Dendritic cell treated with granulocyte-macrophage colony-stimulating factor and Interleukin-4, amounts not matched to agents 40 ng/mL and 50 ng/mL, for 4 days (primary cell): ENCODE measurements around the gene RASEF.

Experiments used
- H3K27ac Mint-ChIP-seq: one replicate; pipeline ENCODE4 v1.8.0; 2022; ENCODE audit warnings: mild to moderate bottlenecking, mixed read lengths
- H3K27me3 Mint-ChIP-seq: one replicate; pipeline ENCODE4 v1.8.0; 2022; ENCODE audit warnings: mild to moderate bottlenecking, mixed read lengths
- H3K36me3 Mint-ChIP-seq: one replicate; pipeline ENCODE4 v1.8.0; 2022; ENCODE audit warnings: low read depth, mixed read lengths
- H3K4me1 Mint-ChIP-seq: one replicate; pipeline ENCODE4 v1.8.0; 2022; ENCODE audit warnings: low read depth, mixed read lengths
- H3K4me3 Mint-ChIP-seq: one replicate; pipeline ENCODE4 v1.8.0; 2022; ENCODE audit warnings: mild to moderate bottlenecking, moderate library complexity, mixed read lengths
- H3K9me3 Mint-ChIP-seq: one replicate; pipeline ENCODE4 v1.8.0; 2022; ENCODE audit warnings: mixed read lengths
- intact Hi-C: fragments of 100-400 bp; cut with micrococcal nuclease; formaldehyde crosslinking; loops from one replicate; pipeline ENCODE4 v1.15.0; 2022

Gene RASEF

DNA sequence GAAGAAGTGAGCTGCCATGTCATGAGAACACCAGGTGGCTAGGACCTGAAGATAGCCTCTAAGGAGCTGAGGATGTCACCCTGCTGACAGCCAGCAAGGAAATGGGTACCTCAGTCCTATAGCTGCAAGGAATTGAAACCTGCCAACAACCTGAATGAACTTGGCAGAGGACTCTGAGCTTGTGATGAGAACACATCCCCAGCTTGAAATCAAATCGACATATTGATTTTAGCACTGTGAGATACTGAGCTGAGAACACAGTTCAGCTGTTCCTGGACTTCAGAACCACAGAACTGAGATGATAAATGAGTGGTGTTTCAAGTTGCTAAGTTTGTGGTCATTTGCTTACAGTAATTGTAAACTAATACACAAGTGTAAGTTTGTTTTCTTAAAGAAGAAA is 5.5 kb upstream of the RASEF start:
- Mint-ChIP-seq H3K9me3 (peaks cover 9% of the 10 kb centered on the region), H3K27ac (no peak overlapping the region), H3K4me1 (no peaks in the 10 kb centered on the region), H3K4me3 (no peak overlapping the region), H3K27me3 (peaks cover 18% of the 10 kb centered on the region), H3K36me3 (no peaks in the 10 kb centered on the region)
- intact Hi-C loops, result no loop called here

DNA sequence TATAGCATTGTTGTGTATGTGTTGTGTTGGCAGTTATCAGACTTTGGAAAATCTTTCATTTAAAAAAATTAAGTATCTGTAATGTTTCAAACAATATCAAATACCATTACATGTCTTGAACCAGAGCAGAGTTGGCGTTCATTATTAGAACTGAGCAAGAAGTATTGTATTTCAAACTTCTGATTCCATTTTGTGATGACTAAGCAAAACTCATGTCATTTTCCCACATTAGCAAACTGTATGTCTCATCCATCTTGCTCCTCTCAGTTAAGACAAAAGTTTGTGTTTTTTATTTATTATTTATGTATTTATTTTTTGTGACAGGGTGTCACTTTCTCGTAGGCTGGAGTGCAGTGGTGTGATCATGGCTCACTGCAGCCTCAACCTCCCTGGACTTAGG is 4.6 kb upstream of the RASEF start:
- no peaks in the 10 kb centered on the region for H3K36me3 Mint-ChIP-seq
- H3K4me1 Mint-ChIP-seq, result no peaks in the 10 kb centered on the region
- peaks cover under 1% of the 10 kb centered on the region for H3K9me3 Mint-ChIP-seq
- H3K27me3 Mint-ChIP-seq, result peaks cover 25% of the 10 kb centered on the region
- intact Hi-C loops, result no loop called here
- no peak overlapping the region for H3K4me3 Mint-ChIP-seq
- H3K27ac Mint-ChIP-seq, result no peak overlapping the region

DNA sequence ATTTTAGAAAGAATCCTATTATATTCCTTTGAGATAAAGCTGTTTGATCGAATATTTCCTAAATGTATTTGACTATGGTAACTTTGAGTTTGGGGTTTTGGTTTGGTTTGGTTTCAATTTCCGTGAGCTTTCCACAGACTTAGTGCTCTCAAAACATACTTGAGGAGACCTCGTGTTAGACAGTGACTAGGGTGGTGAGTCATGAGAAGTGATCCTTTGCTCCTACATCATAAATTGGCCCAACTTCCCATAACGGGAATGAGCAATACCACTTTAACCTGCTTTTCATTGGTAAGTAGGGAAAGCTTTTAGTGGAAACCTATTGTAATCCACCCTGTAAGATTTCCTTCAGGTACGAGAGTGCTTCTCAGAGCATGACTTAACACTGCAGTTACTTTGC is 3.8 kb upstream of the RASEF start:
- Mint-ChIP-seq H3K4me1 (no peaks in the 10 kb centered on the region), H3K9me3 (no peaks in the 10 kb centered on the region)

DNA sequence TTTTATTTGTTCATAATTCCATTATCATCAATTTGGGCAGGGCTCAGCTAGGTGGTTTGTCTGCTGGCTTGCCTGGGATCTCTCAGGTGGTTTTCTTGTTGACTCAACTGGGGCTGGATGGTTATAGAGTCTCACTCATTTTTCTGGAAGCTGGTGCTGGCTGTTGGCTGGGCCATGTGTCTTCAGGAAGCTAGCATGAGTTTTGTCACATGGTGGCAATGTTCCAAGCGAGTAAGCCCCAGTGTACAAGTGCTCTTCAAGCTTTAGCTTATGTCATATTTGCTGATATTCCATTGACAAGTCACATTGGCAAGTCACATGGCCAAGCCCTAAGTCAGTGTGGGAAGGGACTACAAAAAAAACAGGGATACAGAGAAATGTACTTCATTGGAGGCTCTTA is 2.3 kb upstream of the RASEF start:
- Mint-ChIP-seq H3K4me3 (no peak overlapping the region), H3K27me3 (peaks cover 47% of the 10 kb centered on the region), H3K4me1 (no peaks in the 10 kb centered on the region), H3K36me3 (no peaks in the 10 kb centered on the region), H3K27ac (no peak overlapping the region), H3K9me3 (no peaks in the 10 kb centered on the region)
- intact Hi-C loops, result no loop called here

More for the DNA sequence above, 3.8 kb upstream of the RASEF start:
- Mint-ChIP-seq H3K36me3 (no peaks in the 10 kb centered on the region), H3K4me3 (no peak overlapping the region), H3K27me3 (peaks cover 33% of the 10 kb centered on the region), H3K27ac (no peak overlapping the region)
- intact Hi-C loops, result no loop called here

DNA sequence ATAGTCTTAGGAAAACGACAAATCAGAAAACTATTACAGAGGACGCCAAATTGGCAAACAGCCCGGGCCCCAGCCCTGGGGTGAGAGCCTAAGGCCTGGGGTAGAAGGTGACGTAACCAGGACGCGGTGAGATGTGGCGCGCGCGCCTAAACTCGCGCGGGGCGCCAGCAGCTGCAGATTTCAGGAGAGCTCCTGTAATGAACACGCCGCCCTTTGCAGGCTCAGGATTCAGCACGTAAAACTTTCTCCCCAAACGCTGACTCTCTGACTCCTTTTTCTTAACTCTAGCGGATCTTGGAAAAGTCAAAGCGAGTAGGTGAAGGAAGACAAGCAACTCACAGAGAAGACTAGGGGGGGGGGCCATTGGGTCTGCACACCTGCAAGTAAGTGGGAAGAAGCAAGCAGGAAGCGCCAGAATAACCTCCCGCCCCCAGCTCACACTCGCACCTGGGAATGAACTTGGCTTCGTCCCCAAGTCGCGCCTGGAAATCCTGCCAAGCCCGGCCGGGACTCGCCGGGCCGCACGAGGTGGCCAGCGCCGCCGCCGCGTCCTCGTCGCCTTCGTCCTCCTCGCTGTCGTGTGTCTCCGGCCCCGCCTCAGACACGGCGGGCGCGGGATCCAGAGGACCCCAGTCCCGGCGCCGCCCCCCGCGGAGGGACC is 822 bp downstream of the RASEF start:
- Mint-ChIP-seq H3K4me1 (no peaks in the 10 kb centered on the region), H3K4me3 (no peak overlapping the region), H3K27ac (no peak overlapping the region), H3K27me3 (peaks cover 53% of the 10 kb centered on the region), H3K9me3 (no peaks in the 10 kb centered on the region), H3K36me3 (no peaks in the 10 kb centered on the region)
- intact Hi-C loops, result no loop called here

DNA sequence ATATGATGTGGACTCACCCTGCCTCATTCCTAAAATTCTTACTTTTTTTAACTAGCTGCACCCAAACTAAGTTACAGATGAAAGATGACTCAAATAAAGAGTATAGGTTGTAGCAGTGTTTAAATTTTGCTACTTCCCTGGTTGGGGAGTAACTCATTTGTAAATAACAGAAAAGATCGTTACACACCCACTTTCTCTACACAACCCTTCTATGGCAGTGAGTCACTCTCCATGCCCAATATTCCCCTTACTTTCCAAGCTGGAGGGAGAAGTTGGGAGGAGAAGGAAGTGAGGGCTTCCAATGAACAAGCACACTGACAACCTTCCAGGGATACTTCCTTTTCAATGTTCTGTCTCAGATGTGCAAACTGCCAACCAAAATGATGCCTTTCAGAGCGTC is 1.9 kb downstream of the RASEF start:
- Mint-ChIP-seq H3K4me3 (no peak overlapping the region), H3K4me1 (no peaks in the 10 kb centered on the region), H3K27ac (no peak overlapping the region), H3K36me3 (no peaks in the 10 kb centered on the region), H3K9me3 (peaks cover 2% of the 10 kb centered on the region), H3K27me3 (peaks cover 53% of the 10 kb centered on the region)
- intact Hi-C loops, result no loop called here

DNA sequence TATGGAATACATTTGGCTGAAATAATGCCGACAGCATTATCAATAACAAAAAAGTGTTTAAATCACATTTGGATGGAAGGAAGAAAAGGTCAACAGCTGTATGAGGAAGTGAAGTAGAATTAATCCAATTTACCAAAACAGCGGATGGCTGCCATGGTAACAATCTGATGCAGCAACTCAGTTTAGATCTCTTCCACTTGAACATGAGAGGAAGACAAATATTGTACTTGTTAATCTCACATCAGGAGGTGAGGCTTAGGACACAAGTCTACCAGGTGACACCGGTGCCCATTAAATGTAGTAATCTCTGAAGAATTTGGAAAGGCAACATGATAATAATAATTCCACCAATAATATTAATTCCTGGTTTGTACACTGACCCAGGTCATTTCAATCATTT is 2.4 kb downstream of the RASEF start:
- Mint-ChIP-seq H3K4me1 (no peaks in the 10 kb centered on the region), H3K4me3 (no peak overlapping the region), H3K27ac (no peak overlapping the region), H3K27me3 (peaks cover 50% of the 10 kb centered on the region), H3K36me3 (no peaks in the 10 kb centered on the region), H3K9me3 (peaks cover 7% of the 10 kb centered on the region)
- intact Hi-C loops, result no loop called here

DNA sequence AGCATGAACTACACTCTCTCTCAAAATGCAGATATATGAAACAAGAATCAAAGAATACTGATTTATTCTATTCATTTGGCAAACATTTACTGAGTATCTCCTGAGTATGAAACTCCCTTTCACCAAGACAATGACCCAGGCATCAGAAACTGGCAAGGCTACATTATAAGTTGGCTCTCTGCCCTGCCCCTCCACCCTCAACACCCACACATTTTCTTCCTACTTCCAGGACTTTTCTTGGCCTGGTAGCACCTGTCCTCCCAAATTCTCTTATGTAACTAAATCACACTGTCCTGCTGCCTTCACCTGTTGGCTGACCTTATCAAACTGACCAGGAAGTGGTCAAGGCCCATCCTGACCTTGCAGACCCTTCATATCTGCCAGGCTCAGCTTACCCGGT is 3.5 kb downstream of the RASEF start:
- Mint-ChIP-seq H3K27me3 (peaks cover 42% of the 10 kb centered on the region), H3K9me3 (peaks cover 12% of the 10 kb centered on the region), H3K4me3 (no peak overlapping the region), H3K27ac (no peak overlapping the region), H3K36me3 (no peaks in the 10 kb centered on the region), H3K4me1 (no peaks in the 10 kb centered on the region)
- intact Hi-C loops, result no loop called here

DNA sequence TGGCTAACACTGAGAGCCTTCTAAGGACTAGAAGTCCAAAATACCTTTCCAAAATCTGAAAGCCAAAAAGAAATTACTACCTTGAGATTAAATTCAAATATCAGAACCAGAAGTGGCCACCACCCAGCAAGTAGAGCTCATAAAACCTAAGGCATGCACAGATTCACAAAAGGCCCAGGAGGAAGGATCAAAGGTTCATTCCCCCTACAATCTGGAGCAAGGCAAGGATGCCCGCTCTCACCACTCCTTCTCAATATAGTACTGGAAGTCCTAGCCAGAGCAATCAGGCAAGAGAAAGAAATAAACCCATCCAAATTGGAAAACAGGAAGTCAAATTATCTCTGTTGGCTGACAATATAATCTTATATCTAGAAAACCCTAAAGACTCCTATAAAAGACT is 6.0 kb downstream of the RASEF start:
- Mint-ChIP-seq H3K4me1 (no peaks in the 10 kb centered on the region), H3K4me3 (no peak overlapping the region), H3K27ac (no peak overlapping the region), H3K9me3 (peaks cover 12% of the 10 kb centered on the region), H3K27me3 (peaks cover 21% of the 10 kb centered on the region), H3K36me3 (no peaks in the 10 kb centered on the region)
- intact Hi-C loops, result no loop called here

DNA sequence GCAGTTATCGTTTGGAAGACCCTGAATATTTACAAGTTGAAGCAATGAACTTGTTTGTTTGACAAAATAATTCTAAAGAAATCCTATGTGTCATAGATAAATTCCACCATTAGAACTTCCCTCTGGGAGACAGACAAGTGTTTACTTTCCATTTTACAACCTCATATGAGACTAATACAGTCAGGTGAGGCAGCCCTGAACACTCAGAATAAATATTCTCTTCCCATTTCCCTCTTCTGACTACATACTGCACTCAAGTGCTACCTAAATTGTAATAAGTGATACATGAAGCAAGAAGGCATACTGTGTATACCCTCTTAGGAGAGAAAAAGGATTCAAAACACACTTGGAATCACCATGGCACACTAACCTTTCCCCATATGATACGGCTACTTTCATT is 6.8 kb downstream of the RASEF start:
- no peaks in the 10 kb centered on the region for H3K36me3 Mint-ChIP-seq
- intact Hi-C loops, result no loop called here
- peaks cover 14% of the 10 kb centered on the region for H3K27me3 Mint-ChIP-seq
- no peaks in the 10 kb centered on the region for H3K4me1 Mint-ChIP-seq
- H3K27ac Mint-ChIP-seq, result no peak overlapping the region
- no peak overlapping the region for H3K4me3 Mint-ChIP-seq
- H3K9me3 Mint-ChIP-seq, result peaks cover 12% of the 10 kb centered on the region

DNA sequence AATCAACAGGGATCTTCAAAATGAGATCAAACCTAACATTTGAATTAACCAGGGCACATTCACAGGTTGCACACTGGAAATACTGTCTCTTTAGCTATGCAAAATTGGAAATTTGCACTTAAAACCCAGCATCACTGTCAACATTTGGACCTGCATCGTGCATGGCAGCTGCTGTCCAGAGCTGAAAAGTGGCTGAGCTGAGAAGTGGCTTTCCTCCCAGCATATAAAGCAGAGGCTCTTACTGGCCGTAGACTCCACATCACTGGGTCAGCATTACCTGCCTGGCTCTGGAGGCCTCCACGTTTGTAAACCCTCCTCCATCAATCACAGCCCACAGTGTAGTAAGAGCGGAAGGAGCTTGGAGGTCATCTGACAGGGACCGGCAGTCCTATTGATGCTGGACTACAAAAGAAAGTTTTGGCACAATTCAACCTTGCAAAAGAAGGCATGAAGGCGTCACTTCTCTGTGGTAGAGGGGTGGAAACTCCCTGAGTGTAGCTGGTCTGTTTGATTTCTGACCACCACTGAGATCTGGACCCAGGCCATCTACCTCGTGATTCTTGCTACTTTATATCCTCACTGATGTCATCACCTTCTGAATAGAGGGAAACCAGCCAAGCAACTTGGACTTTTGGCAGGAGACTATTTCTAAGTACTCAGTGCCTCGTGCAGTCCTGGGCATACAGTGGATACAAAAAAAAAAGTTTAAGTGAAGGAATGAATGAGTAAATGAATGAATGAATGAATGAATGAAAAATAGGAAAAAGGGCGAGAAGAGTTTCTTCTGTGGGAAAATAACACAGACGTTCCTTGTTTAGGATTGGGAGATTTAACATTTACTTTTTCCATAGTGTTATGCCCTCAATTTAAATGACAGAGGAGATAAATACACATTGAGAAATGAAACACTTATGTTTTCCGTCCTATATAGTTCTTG is 14.8 kb downstream of the RASEF start:
- Mint-ChIP-seq H3K27me3 (no peaks in the 10 kb centered on the region), H3K36me3 (no peaks in the 10 kb centered on the region), H3K4me3 (no peak overlapping the region), H3K9me3 (no peaks in the 10 kb centered on the region), H3K27ac (no peak overlapping the region), H3K4me1 (no peaks in the 10 kb centered on the region)
- intact Hi-C loops, result no loop called here

DNA sequence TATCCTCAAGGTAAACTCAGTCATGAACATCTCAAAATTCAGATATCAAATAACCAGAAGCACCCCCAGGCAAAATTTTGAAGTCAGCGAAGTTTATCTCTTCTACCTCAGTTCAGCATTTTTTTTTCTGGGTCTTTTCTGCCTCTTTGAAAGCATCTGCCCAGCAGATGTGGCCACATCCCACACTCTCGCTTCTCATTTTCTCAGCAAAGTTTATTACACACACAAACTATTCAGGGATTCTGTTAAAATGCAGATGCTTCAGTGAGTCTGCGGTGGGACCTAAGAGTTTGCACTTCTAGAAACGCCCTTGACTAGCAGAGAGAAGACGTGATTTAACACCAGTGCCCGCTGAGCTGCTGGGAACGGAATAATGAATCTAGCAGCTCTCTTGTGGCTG is 19.3 kb downstream of the RASEF start:
- intact Hi-C loops, result no loop called here
- Mint-ChIP-seq H3K9me3 (no peaks in the 10 kb centered on the region), H3K27ac (no peak overlapping the region), H3K36me3 (no peaks in the 10 kb centered on the region), H3K4me1 (no peaks in the 10 kb centered on the region), H3K27me3 (no peaks in the 10 kb centered on the region), H3K4me3 (no peak overlapping the region)

DNA sequence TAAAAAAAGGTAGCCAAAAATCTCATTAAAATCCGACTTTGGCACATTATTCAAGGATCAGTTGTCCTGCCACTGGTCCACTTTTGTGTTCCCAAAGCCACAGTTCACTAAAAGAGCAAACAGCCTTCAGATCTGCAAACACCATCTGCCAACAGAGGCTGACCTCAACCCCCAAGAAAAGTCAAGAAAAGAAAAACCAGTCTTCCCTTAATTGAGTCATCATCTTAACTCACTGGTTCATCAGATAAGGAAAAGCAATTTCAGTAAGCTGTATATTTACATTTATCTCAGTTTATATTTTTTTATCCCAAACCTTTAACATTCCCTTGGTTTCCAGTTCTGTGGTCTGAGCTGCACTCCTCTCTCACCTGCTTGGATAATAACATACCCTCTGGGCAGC is 21.2 kb downstream of the RASEF start:
- Mint-ChIP-seq H3K27ac (no peak overlapping the region), H3K27me3 (no peaks in the 10 kb centered on the region), H3K36me3 (no peaks in the 10 kb centered on the region), H3K4me1 (no peaks in the 10 kb centered on the region), H3K9me3 (no peaks in the 10 kb centered on the region), H3K4me3 (no peak overlapping the region)
- intact Hi-C loops, result no loop called here

DNA sequence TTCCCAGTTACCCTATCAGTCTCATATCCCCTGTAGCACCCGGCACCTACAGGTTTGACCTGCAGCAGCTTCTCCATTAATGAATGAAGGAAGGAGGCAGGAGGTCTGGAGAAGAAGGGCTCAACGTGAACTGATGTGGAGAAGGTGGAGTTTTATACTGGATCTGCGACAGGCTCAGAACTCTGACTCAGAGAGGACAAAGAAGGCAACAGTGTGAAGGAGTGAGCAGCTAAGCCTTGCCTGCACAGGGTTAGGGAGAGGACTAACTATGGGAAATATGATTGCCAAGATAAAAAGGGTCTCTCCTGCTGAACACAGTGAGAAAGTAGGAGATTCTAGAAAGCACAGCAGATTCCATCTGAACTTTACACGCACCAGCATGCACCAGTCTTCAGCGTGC is 23.6 kb downstream of the RASEF start:
- Mint-ChIP-seq H3K4me1 (no peaks in the 10 kb centered on the region), H3K4me3 (no peak overlapping the region), H3K27ac (no peak overlapping the region), H3K36me3 (no peaks in the 10 kb centered on the region), H3K27me3 (no peaks in the 10 kb centered on the region), H3K9me3 (no peaks in the 10 kb centered on the region)
- intact Hi-C loops, result no loop called here
